Thoracic aorta (tissue), 2 donors: Measurements from ENCODE around the gene GRIA3. TPM values are rescaled to one million over a fixed set of nuclear protein-coding genes. Genes with fewer than 3 reads are reported as not detected.

Source experiments
- ATAC-seq: fragments of 150-250 bp; one replicate; pipeline ENCODE4 v1.8.0; 2017; ENCODE audit warnings: low read depth; ENCODE audit not compliant: insufficient number of reproducible peaks, low FRiP score
- DNase-seq: peaks from one replicate; pipeline ENCODE4 v3.0.0-alpha.2; 2020; ENCODE audit warnings: low spot score
- H3K27ac ChIP-seq, 2 donors: fragments of 200-600 bp; sonication (generic); 1 replicate in 1 of 2; 2 replicates in 1 of 2; pipeline ENCODE4 v1.5.1; 2016; ENCODE audit warnings: mild to moderate bottlenecking in 2 of 2, moderate library complexity in 2 of 2
- H3K27me3 ChIP-seq: fragments of 200-600 bp; sonication (generic); replicated peaks from 2 replicates; pipeline ENCODE4 v1.6.0; 2016; ENCODE audit warnings: mild to moderate bottlenecking; ENCODE audit not compliant: insufficient read depth
- H3K36me3 ChIP-seq: fragments of 200-600 bp; sonication (generic); one replicate; pipeline ENCODE4 v1.5.1; 2016
- H3K4me1 ChIP-seq, 2 donors: fragments of 200-600 bp; sonication (generic); 1 replicate in 1 of 2; 2 replicates in 1 of 2; pipeline versions ENCODE4 v1.5.1 to v1.6.0; 2016; ENCODE audit warnings: low read depth in 2 of 2, mild to moderate bottlenecking in 1 of 2; ENCODE audit not compliant: control insufficient read depth in 1 of 2
- H3K4me3 ChIP-seq: fragments of 200-600 bp; sonication (generic); 2 replicates; pipeline ENCODE4 v1.5.1; 2016; ENCODE audit warnings: mild to moderate bottlenecking
- H3K9me3 ChIP-seq: fragments of 200-600 bp; sonication (generic); 2 replicates; pipeline ENCODE4 v1.5.1; 2016
- total RNA-seq, 2 donors: library from RNA; depleted of rRNA; stranded (reverse); fragments of >200 nt; gene quantifications; one replicate each; pipeline versions ENCODE4 v1.1.0 to v1.2.3, GENCODE V29; 2016
- TF ChIP-seq, protein P1 (sequence below): fragments of 200-600 bp; sonication (generic); IDR thresholded peaks from one replicate; pipeline ENCODE4 v1.5.1; 2019; ENCODE audit warnings: antibody characterized with exemption

The GRIA3 gene
- total RNA-seq, 2 donors from 2014 or later: 6.0 to 7.9 TPM

DNA sequence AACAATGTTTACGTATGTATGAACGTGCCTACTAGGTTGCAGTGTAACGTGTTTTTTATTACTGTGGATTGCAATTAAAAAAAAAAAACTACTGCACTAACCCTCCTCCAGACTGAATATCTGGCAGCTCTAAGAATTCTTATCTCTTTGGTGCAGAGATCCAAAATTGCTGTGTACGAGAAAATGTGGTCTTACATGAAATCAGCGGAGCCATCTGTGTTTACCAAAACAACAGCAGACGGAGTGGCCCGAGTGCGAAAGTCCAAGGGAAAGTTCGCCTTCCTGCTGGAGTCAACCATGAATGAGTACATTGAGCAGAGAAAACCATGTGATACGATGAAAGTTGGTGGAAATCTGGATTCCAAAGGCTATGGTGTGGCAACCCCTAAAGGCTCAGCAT is 280.6 kb downstream of the GRIA3 start:
- TF ChIP-seq, protein P1, sequence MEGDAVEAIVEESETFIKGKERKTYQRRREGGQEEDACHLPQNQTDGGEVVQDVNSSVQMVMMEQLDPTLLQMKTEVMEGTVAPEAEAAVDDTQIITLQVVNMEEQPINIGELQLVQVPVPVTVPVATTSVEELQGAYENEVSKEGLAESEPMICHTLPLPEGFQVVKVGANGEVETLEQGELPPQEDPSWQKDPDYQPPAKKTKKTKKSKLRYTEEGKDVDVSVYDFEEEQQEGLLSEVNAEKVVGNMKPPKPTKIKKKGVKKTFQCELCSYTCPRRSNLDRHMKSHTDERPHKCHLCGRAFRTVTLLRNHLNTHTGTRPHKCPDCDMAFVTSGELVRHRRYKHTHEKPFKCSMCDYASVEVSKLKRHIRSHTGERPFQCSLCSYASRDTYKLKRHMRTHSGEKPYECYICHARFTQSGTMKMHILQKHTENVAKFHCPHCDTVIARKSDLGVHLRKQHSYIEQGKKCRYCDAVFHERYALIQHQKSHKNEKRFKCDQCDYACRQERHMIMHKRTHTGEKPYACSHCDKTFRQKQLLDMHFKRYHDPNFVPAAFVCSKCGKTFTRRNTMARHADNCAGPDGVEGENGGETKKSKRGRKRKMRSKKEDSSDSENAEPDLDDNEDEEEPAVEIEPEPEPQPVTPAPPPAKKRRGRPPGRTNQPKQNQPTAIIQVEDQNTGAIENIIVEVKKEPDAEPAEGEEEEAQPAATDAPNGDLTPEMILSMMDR: no peak
- no peak for DNase-seq
- H3K4me3 ChIP-seq: no peak overlapping the region

DNA sequence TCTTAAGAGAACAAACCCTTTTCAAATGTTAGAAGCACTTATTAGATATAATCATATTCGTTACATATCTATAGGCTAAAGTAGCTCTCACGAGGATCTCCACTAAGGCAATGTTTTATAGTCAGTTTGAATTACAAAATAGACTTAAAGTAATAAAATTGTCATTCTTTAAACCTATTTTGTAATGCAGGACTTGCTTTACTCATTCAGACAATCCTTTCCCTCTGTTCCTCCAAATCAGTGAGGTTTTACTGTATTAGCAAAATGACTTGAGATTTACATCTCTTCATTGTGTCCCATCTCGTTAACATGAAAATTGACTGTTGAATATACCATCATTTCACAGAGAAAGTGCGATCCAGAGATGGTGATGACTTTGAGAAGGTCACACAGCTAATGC is 284.4 kb downstream of the GRIA3 start:
- H3K4me3 ChIP-seq: no peak overlapping the region
- TF ChIP-seq, protein P1: no peak
- H3K9me3 ChIP-seq: no peaks in the 10 kb centered on the region
- DNase-seq (no peak), ATAC-seq (no peak)
- no peak overlapping the region for H3K27ac ChIP-seq
- H3K4me1 ChIP-seq: no peaks in the 10 kb centered on the region
- H3K27me3 ChIP-seq: no peaks in the 10 kb centered on the region
- no peaks in the 10 kb centered on the region for H3K36me3 ChIP-seq

More for the DNA sequence above, 280.6 kb downstream of the GRIA3 start:
- no peak overlapping the region for H3K27ac ChIP-seq
- no peaks in the 10 kb centered on the region for H3K36me3 ChIP-seq
- no peak for ATAC-seq
- no peaks in the 10 kb centered on the region for H3K27me3 ChIP-seq
- no peaks in the 10 kb centered on the region for H3K4me1 ChIP-seq
- no peaks in the 10 kb centered on the region for H3K9me3 ChIP-seq

DNA sequence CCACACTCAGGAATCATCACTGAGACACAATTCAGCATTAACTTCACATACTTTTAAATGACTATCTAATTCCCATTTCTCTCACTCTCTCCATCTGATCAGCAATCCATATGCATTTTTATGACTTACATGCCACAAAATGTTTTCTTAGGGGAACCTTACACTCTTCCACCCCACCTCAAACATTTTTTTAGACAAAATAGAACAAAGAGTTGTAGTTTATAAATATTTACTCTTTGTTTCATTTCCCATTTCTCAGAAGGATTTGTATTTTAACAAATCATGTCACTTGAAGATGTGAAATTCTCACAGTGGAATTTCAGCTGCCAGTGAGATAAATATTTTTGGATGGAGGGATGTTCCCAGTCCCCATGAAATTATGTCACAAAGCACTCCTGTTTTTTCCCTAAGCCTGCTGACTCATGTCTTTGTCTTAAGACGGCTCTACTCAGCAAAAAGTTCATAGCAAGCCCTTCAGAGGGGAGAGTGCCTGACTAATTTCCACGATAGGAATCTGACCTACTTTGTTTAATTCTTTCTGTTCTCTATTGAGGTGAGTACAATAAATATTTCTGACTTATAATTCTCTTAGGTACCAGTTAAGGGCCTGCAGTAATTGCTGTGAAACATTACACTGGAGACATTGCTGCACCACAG is 291.1 kb downstream of the GRIA3 start:
- H3K36me3 ChIP-seq: no peaks in the 10 kb centered on the region
- H3K27ac ChIP-seq: no peak overlapping the region
- no peak overlapping the region for H3K4me3 ChIP-seq
- H3K4me1 ChIP-seq: no peaks in the 10 kb centered on the region
- no peak for DNase-seq
- no peak for ATAC-seq
- no peaks in the 10 kb centered on the region for H3K9me3 ChIP-seq
- H3K27me3 ChIP-seq: no peaks in the 10 kb centered on the region
- TF ChIP-seq, protein P1: no peak

DNA sequence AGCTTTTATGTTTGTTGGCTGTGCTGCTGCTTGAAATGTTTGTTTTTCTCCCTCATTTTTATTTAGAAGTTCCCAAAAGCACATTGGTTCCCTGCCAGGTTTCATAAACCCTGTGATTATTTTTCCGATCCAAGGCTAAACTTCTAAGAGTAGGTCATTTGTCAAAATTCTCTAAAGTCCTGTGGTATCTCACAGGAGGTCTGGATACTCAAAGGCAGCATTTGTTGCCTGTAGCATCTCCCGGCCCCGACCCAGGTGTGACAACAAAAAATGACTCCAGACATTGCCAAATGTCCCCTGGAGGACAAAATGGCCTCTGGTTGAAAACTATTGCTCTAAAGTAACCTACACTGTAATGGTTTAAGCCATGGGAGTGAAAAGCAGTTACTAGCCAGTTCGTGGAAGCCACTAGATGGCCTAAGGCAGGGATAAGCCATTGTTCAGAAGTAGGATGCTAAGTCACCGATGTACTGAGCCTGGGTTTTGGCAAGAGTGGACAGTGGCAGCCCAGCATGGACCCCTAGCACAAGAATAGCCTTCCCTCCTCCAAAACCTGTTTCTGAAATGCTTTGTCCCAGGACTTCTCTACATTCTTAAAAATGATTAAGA is 292.6 kb downstream of the GRIA3 start:
- TF ChIP-seq, protein P1: no peak
- no peaks in the 10 kb centered on the region for H3K27me3 ChIP-seq
- H3K4me1 ChIP-seq: no peaks in the 10 kb centered on the region
- no peaks in the 10 kb centered on the region for H3K9me3 ChIP-seq
- peak overlapping the region in 1 of 2 donors; percentile 30 for H3K27ac ChIP-seq
- peak overlapping the region; percentile 2 for H3K4me3 ChIP-seq
- ATAC-seq: no peak
- H3K36me3 ChIP-seq: no peaks in the 10 kb centered on the region
- DNase-seq: no peak

DNA sequence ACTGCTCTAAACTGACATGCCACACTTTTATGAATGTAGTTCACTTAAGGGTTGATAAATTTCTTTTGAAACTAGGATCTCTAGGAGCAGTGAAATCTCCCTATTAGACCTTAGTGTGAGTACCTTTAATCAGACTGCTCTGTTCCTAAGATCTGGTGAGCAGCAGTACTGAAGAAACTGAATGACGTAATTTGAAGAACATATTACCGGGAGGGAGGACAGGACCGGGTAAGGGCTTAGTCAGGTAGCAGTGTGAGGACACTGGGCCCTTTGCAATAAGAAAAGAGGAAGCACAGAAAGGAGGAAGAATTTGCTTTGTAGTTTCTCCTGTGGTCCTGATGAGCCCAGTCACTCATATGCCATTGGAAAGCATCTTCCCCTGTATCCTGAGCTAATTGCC is 293.6 kb downstream of the GRIA3 start:
- TF ChIP-seq, protein P1: no peak
- ATAC-seq: no peak
- DNase-seq: no peak
- no peak overlapping the region for H3K4me3 ChIP-seq
- no peaks in the 10 kb centered on the region for H3K9me3 ChIP-seq
- no peak overlapping the region for H3K27ac ChIP-seq
- no peaks in the 10 kb centered on the region for H3K4me1 ChIP-seq
- no peaks in the 10 kb centered on the region for H3K27me3 ChIP-seq
- no peaks in the 10 kb centered on the region for H3K36me3 ChIP-seq
